GM19438 (cell line): ENCODE measurements around the gene ADPRHL1.

Experiments
- ATAC-seq: cut with Tn5 transposase; IDR thresholded peaks from one replicate; pipeline ENCODE4 v1.9.1; 2021; ENCODE audit warnings: low read depth; ENCODE audit not compliant: unreplicated experiment

ADPRHL1 gene

DNA sequence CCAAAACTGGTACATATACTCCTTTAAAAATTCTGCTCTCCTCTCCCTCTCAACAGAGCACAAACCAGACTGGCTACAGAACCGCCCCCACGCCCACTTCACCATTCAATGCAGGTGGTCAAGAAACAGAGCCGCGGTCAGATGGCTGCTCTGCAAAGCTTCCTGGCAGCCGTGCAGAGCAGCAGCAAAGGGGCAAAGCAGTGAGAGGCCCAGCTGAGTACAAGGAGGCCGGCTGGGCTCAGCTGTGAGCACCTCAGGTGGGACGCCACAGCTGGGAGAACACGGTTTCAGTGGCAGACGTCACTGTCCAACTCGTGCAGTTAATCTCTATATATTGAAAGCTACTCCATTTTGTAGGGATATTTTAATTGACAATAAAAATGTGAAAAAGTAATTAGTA lies 97.7 kb downstream of the ADPRHL1 start:
- ATAC-seq = no peak

DNA sequence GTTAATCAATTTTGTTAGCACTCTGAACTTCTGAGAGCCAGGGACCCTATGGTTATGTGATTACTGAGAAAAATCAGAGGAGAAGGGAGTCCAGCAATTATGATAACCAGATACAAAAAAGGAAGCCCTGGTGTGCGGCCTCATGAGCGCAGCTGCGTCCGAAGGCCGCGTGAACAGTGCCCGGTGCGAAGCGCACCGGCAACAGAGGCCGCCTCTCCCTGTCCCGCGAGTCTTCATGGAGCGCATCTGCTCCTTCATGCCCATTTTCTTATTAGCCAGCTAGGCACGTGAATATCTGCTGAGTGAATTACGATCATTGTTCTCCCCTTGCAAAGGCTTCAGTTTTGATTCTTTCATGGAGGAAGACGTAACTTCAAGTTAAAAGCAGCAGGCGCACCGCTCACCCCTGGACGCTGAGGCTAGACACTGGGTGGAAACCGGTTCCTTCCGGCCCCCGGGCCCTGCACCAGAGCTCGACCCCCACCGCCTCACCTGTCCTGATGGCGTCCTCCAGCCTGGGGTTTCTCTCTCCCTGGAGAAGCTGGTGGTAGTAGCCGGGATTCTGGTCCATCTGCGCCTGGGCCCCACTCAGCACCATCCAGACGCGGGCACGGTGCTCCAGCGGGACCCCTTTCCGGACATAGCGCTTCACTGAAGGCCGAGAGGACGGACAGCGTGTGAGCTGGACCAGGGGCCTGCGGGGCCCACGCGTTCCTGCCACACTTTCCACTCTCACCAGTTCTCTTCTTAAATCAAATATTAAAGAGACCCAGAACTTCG lies 98.3 kb downstream of the ADPRHL1 start:
- ATAC-seq = no peak

DNA sequence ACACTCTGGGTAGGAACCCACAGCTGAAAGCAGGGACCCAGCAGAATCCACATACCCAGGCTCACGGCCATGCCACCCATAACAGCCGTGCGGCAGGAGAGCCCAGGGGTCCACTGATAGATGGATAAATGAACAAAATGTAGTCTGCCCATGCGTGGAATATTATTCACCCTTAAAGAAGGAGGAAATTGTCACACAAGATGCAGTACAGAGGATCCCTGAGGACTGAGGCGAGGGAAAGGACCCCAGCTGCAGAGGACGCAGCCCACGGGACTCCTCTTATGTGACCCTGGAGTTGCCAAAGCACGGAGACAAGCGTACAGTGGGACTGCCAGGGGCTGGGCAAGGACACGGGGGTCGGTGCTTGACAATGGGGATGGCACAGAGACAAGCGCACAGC lies 100.0 kb downstream of the ADPRHL1 start:
- no peak for ATAC-seq

DNA sequence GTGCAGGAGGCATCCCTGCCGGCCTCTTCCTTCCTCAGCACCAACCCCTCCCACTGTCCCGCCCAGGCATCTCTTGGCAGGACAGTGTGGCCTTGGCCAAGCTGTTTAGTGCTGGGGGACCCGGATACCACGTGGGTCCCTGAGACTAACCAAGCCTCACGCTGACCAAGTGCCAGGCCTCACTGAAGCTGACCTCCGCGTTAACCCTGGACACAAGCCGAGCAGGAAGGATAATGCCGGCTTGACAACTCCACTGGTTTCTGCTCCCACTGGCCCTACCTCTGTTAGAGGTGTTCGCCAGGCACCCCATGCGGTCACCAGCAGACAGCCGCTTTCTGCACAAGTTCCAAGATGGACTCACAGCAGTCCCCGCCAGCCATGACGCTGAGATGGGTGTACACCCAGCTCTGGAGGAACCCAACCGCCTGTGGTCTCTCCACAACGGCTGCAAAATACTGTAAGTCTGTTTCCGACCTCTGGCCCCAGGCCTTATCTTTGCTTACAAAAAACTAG lies 101.7 kb downstream of the ADPRHL1 start:
- no peak for ATAC-seq

DNA sequence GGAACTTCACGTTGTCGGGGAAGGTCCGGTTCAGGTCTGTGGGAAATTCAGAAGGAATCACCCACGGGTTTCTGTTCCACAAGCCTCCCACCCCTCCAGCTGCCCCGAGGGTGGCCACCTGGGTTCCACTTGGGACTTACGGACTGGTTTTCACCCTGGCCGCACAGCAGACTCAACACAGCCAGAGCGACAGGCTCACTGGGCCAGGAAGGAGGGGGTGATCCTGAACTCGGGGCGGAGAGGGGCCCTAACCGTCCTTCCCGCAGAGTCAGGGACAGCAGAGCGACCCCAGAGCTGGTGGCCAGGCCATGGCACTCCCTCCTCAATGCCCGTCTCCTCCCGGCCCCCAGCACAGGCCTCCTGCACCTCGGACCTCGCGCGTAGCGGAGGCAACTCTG lies 102.4 kb downstream of the ADPRHL1 start:
- ATAC-seq = no peak

DNA sequence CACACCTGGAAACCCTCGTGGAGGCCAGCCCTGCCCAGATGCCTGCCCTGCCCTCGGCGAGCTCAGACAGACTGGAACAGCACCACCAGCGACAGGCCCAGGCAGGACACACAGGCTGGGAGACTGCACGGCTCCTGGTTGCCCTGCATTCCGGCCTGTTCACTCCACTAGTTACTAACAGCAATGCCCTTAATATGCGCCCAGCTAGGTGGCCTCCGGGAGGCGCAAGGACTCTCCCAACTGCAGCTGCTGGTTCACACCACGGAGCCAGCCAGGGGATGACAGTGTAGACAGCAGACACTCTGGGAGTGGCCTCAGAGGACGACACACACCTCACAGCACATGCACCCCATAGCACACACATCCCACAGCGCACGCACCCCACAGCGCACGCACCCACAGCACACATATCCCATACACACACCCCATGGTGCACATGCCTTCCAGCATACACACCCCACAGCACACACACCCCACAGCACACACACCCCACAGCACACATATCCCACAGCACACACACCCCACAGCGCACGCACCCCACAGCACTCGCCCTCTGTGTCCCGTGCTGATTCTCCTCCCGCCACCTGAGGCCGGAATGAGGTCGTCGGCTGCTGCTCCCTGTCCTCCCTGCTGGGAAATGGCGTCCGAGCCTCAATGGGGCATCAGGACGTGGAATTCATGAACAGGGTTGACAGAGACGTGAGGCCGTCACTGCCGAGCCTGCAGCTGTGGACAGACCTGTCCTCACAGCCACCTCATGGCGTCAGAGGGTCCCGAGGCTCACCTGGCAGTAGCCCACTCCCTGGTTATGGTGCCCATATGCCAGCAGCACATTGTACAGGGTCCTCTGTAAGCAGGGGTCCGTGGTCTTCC lies 103.0 kb downstream of the ADPRHL1 start:
- no peak for ATAC-seq
